WTC11 (cell line): ENCODE measurements around the gene TMEM212. TPM values are rescaled to one million over a fixed set of nuclear protein-coding genes. Genes with fewer than 3 reads are reported as not detected.

ENCODE experiments used
- ATAC-seq: fragments of 200-7000 bp; cut with Tn5 transposase; 2 replicates; pipeline ENCODE4 v1.10.0; 2021; ENCODE audit warnings: mild to moderate bottlenecking, moderate library complexity
- CTCF ChIA-PET: fragments of 300-600 bp; sonication (Branson Sonifier 250); formaldehyde crosslinking; loops from one replicate; lab custom pipeline; 2021; ENCODE audit warnings: antibody characterized with exemption; lab: Charles Lee
- POLR2A ChIA-PET: fragments of 350-600 bp; sonication (Branson Sonifier 250); formaldehyde crosslinking; loops from one replicate; lab custom pipeline; 2021; ENCODE audit warnings: antibody characterized with exemption; lab: Charles Lee
- DNase-seq: peaks from one replicate; pipeline ENCODE4 v3.0.0; 2021; ENCODE audit warnings: low spot score
- H3K27ac Mint-ChIP-seq: 2 replicates; pipeline ENCODE4 v1.8.0; 2021; ENCODE audit warnings: mixed read lengths
- H3K27me3 Mint-ChIP-seq: 2 replicates; pipeline ENCODE4 v1.8.0; 2021; ENCODE audit warnings: low read depth, mild to moderate bottlenecking, moderate library complexity, mixed read lengths
- H3K36me3 Mint-ChIP-seq: 2 replicates; pipeline ENCODE4 v1.8.0; 2021; ENCODE audit warnings: mixed read lengths
- H3K4me1 Mint-ChIP-seq: 2 replicates; pipeline ENCODE4 v1.8.0; 2022; ENCODE audit warnings: mixed read lengths
- H3K4me3 Mint-ChIP-seq: 2 replicates; pipeline ENCODE4 v1.8.0; 2021; ENCODE audit warnings: mild to moderate bottlenecking, moderate library complexity, mixed read lengths
- H3K9me3 Mint-ChIP-seq: 2 replicates; pipeline ENCODE4 v1.8.0; 2021; ENCODE audit warnings: mixed read lengths
- ARID4B ChIP-seq: sonication (generic); formaldehyde crosslinking; IDR thresholded peaks from 2 replicates; pipeline ENCODE4 v1.8.0; 2023; ENCODE audit warnings: missing genetic modification reagents, mild to moderate bottlenecking, borderline replicate concordance
- ATF2 ChIP-seq: sonication (generic); formaldehyde crosslinking; IDR thresholded peaks from 2 replicates; pipeline ENCODE4 v1.8.1; 2022; ENCODE audit warnings: low read depth, missing genetic modification reagents, borderline replicate concordance
- ATF3 ChIP-seq: sonication (generic); formaldehyde crosslinking; conservative IDR thresholded peaks from 2 replicates; pipeline ENCODE4 v1.8.1; 2022; ENCODE audit warnings: mild to moderate bottlenecking, missing genetic modification reagents
- CREM ChIP-seq: sonication (generic); formaldehyde crosslinking; IDR thresholded peaks from 2 replicates; pipeline ENCODE4 v1.8.1; 2022; ENCODE audit warnings: mild to moderate bottlenecking, missing genetic modification reagents, moderate library complexity
- E2F4 ChIP-seq: sonication (generic); formaldehyde crosslinking; IDR thresholded peaks from 2 replicates; pipeline ENCODE4 v1.8.1; 2022; ENCODE audit warnings: low read depth, mild to moderate bottlenecking, moderate library complexity, missing genetic modification reagents, borderline replicate concordance
- ELF4 ChIP-seq: sonication (generic); formaldehyde crosslinking; IDR thresholded peaks from 2 replicates; pipeline ENCODE4 v1.8.1; 2022; ENCODE audit warnings: low read depth, mild to moderate bottlenecking, moderate library complexity, missing genetic modification reagents
- IRF2 ChIP-seq: sonication (generic); formaldehyde crosslinking; IDR thresholded peaks from 2 replicates; pipeline ENCODE4 v1.8.0; 2022; ENCODE audit warnings: low read depth, missing genetic modification reagents, borderline replicate concordance
- NFATC4 ChIP-seq: fragments of 250-450 bp; sonication (Bioruptor Pico); IDR thresholded peaks from 2 replicates; pipeline ENCODE4 v1.9.0; 2021; ENCODE audit warnings: mild to moderate bottlenecking
- NR1H2 ChIP-seq: sonication (generic); formaldehyde crosslinking; IDR thresholded peaks from 2 replicates; pipeline ENCODE4 v1.9.0; 2021; ENCODE audit warnings: mild to moderate bottlenecking, moderate library complexity, missing genetic modification reagents
- SMAD4 ChIP-seq: sonication (generic); formaldehyde crosslinking; IDR thresholded peaks from 2 replicates; pipeline ENCODE4 v1.8.0; 2022; ENCODE audit warnings: mild to moderate bottlenecking, missing genetic modification reagents
- ZNF281 ChIP-seq: sonication (generic); formaldehyde crosslinking; IDR thresholded peaks from 2 replicates; pipeline ENCODE4 v1.8.0; 2023; ENCODE audit warnings: mild to moderate bottlenecking, missing genetic modification reagents
- ZNF317 ChIP-seq: sonication (generic); formaldehyde crosslinking; IDR thresholded peaks from 2 replicates; pipeline ENCODE4 v1.8.1; 2023; ENCODE audit warnings: low read depth, mild to moderate bottlenecking, moderate library complexity, missing genetic modification reagents, borderline replicate concordance
- ZNF423 ChIP-seq: fragments of 250-450 bp; sonication (Bioruptor Pico); IDR thresholded peaks from 2 replicates; pipeline ENCODE4 v2.1.2; 2022; ENCODE audit warnings: mild to moderate bottlenecking, moderate library complexity
- ZNF512 ChIP-seq: sonication (generic); formaldehyde crosslinking; IDR thresholded peaks from 2 replicates; pipeline ENCODE4 v1.8.1; 2022; ENCODE audit warnings: missing genetic modification reagents, borderline replicate concordance
- ZNF532 ChIP-seq: fragments of 250-450 bp; sonication (Bioruptor Pico); IDR thresholded peaks from 2 replicates; pipeline ENCODE4 v1.9.0; 2021; ENCODE audit warnings: mild to moderate bottlenecking, borderline replicate concordance
- ZSCAN18 ChIP-seq: fragments of 250-450 bp; sonication (Bioruptor Pico); IDR thresholded peaks from 2 replicates; pipeline ENCODE4 v2.1.2; 2022; ENCODE audit warnings: mild to moderate bottlenecking, moderate library complexity
- total RNA-seq: library from RNA; stranded (reverse); gene quantifications from 3 replicates; pipeline ENCODE4 v1.2.3, GENCODE V29; 2021

TMEM212 gene
- total RNA-seq, 1 experiment from 2014 or later = not detected

GRCh38 chr3:171896316-171896715 is 53.2 kb downstream of the TMEM212 start:
- H3K4me3 Mint-ChIP-seq = no peak overlapping the region
- no peaks in the 10 kb centered on the region; the same call in 1 of the 2 replicates for H3K27me3 Mint-ChIP-seq
- H3K36me3 Mint-ChIP-seq = no peaks in the 10 kb centered on the region
- CTCF ChIA-PET = interaction anchor here (1.1 kb wide), 1 partner anchor 28 kb away, joined by 4 read pairs; no protein-coding TSS in a partner anchor
- POLR2A ChIA-PET = no interaction called here
- ATAC-seq (no peak), DNase-seq (no peak)
- TF ChIP-seq SMAD4 (CRISPR knock-in tag) (no peak), ZNF281 (CRISPR knock-in tag) (no peak), CREM (no peak), NR1H2 (CRISPR knock-in tag) (no peak)
- peaks cover 23% of the 10 kb centered on the region for H3K4me1 Mint-ChIP-seq
- H3K27ac Mint-ChIP-seq = no peak overlapping the region
- H3K9me3 Mint-ChIP-seq = no peaks in the 10 kb centered on the region

- H3K27ac Mint-ChIP-seq = no peak overlapping the region
- H3K27me3 Mint-ChIP-seq = no peaks in the 10 kb centered on the region; the same call in 1 of the 2 replicates
- no peak overlapping the region for H3K4me3 Mint-ChIP-seq
- no peaks in the 10 kb centered on the region for H3K9me3 Mint-ChIP-seq
- no peaks in the 10 kb centered on the region for H3K36me3 Mint-ChIP-seq
- ChIA-PET CTCF (no interaction called here), POLR2A (no interaction called here)
- DNase-seq (no peak), ATAC-seq (no peak)
- peaks cover 23% of the 10 kb centered on the region for H3K4me1 Mint-ChIP-seq
- TF ChIP-seq ZNF532 (CRISPR knock-in tag) (no peak), IRF2 (CRISPR knock-in tag) (no peak), ZNF317 (CRISPR knock-in tag) (no peak), ARID4B (CRISPR knock-in tag) (no peak), ATF3 (no peak), ZNF512 (CRISPR knock-in tag) (no peak), ZNF423 (no peak), ELF4 (CRISPR knock-in tag) (no peak), E2F4 (CRISPR knock-in tag) (no peak), ATF2 (CRISPR knock-in tag) (no peak), NFATC4 (CRISPR knock-in tag) (no peak), ZSCAN18 (CRISPR knock-in tag) (no peak)
These were observed 55.0 kb downstream of the TMEM212 start for GRCh38 chr3:171898192-171898591.
